HepG2 (cell line): ENCODE data around the gene ZMYND8. TPM values are rescaled to one million over a fixed set of nuclear protein-coding genes. Genes with fewer than 3 reads are reported as not detected.
A peak's percentile ranks its signal among the peaks of the same experiment; 100 is the strongest.

Source experiments
- HMG20B ChIP-seq: conservative IDR thresholded peaks from 2 replicates; pipeline ENCODE4 v1.6.1; 2016; ENCODE audit warnings: missing genetic modification reagents, missing compliant biosample characterization
- IRF2 ChIP-seq: IDR thresholded peaks from 2 replicates; pipeline ENCODE4 v1.6.1; 2018; ENCODE audit warnings: missing genetic modification reagents, missing compliant biosample characterization
- KDM3A ChIP-seq: IDR thresholded peaks from 2 replicates; pipeline ENCODE4 v1.6.1; 2018; ENCODE audit warnings: low read depth, missing compliant biosample characterization
- KDM4B ChIP-seq: sonication (generic); formaldehyde crosslinking; IDR thresholded peaks from 2 replicates; pipeline ENCODE4 v1.4.0; 2020; ENCODE audit warnings: missing genetic modification reagents
- MXD4 ChIP-seq: IDR thresholded peaks from 2 replicates; pipeline ENCODE4 v1.6.1; 2016; ENCODE audit warnings: mild to moderate bottlenecking, missing biosample characterization, missing genetic modification reagents
- NFE2 ChIP-seq: sonication (generic); formaldehyde crosslinking; IDR thresholded peaks from 2 replicates; pipeline ENCODE4 v1.4.0; 2020; ENCODE audit warnings: missing genetic modification reagents
- NR2F6 ChIP-seq, 2 experiments: IDR thresholded peaks; 2 replicates each; pipeline ENCODE4 v1.6.1; 2016; ENCODE audit warnings: antibody characterized with exemption in 1 of 2, mild to moderate bottlenecking in 1 of 2
- RAD21 ChIP-seq: fragments of 450-650 bp; formaldehyde crosslinking; IDR thresholded peaks from 2 replicates; pipeline ENCODE4 v1.5.0; 2020; ENCODE audit warnings: mild to moderate bottlenecking
- RARA ChIP-seq: IDR thresholded peaks from 2 replicates; pipeline ENCODE4 v1.6.1; 2016; ENCODE audit warnings: missing genetic modification reagents, missing compliant biosample characterization
- SIX4 ChIP-seq: sonication (generic); formaldehyde crosslinking; IDR thresholded peaks from 2 replicates; pipeline ENCODE4 v1.4.0; 2020; ENCODE audit warnings: missing genetic modification reagents
- SMAD9 ChIP-seq: sonication (generic); formaldehyde crosslinking; IDR thresholded peaks from 2 replicates; pipeline ENCODE4 v1.5.1; 2020; ENCODE audit warnings: mild to moderate bottlenecking, missing genetic modification reagents
- SOX13 ChIP-seq, 3 experiments: fragments of 450-650 bp in 1 of 3; sonication (generic) in 1 of 3; formaldehyde crosslinking in 1 of 3; IDR thresholded peaks in 2 of 3; conservative IDR thresholded peaks in 1 of 3; 2 replicates each; pipeline versions ENCODE4 v1.5.0 to v1.6.1; 2016 to 2020; ENCODE audit warnings: antibody characterized with exemption in 1 of 3, mild to moderate bottlenecking in 1 of 3, missing compliant biosample characterization in 1 of 3, missing genetic modification reagents in 1 of 3, moderate library complexity in 1 of 3
- ZBTB7B ChIP-seq: sonication (generic); formaldehyde crosslinking; IDR thresholded peaks from 2 replicates; pipeline ENCODE4 v1.4.0; 2020; ENCODE audit warnings: missing genetic modification reagents
- ZMYM2 ChIP-seq: sonication (generic); formaldehyde crosslinking; IDR thresholded peaks from 2 replicates; pipeline ENCODE4 v1.8.0; 2022; ENCODE audit warnings: mild to moderate bottlenecking, missing genetic modification reagents
- ZNF160 ChIP-seq: sonication (generic); formaldehyde crosslinking; IDR thresholded peaks from 2 replicates; pipeline ENCODE4 v1.8.0; 2022; ENCODE audit warnings: mild to moderate bottlenecking, inconsistent platforms, missing genetic modification reagents
- ZNF225 ChIP-seq: sonication (generic); formaldehyde crosslinking; IDR thresholded peaks from 2 replicates; pipeline ENCODE4 v1.4.0; 2020; ENCODE audit warnings: mild to moderate bottlenecking, missing genetic modification reagents
- ZNF614 ChIP-seq: IDR thresholded peaks from 2 replicates; pipeline ENCODE4 v1.6.1; 2018; ENCODE audit warnings: missing biosample characterization, missing genetic modification reagents, inconsistent platforms, borderline replicate concordance
- polyA plus RNA-seq, 8 experiments: library from polyadenylated mRNA; depleted of rRNA in 3 of 8; stranded (reverse) in 7 of 8; unstranded in 1 of 8; fragments of >200 nt; fragmentation: Illumina TruSeq in 4 of 8; extraction: Trizol in 4 of 8; gene quantifications; 2 replicates each; pipeline versions ENCODE4 v1.2.1 to v1.2.3, GENCODE V29; 2011 to 2016; ENCODE audit warnings: low read depth in 4 of 8, missing spikeins in 1 of 8, mixed read lengths in 1 of 8; ENCODE audit not compliant: insufficient read depth in 1 of 8
- total RNA-seq, 5 experiments: library from RNA; depleted of rRNA; stranded (reverse); fragments of >200 nt; fragmentation: Illumina TruSeq; extraction: Trizol; gene quantifications; 2 replicates each; pipeline ENCODE4 v1.2.3, GENCODE V29; 2016; ENCODE audit warnings: low read depth in 1 of 5
- TF ChIP-seq, protein P1 (sequence below): IDR thresholded peaks from 2 replicates; pipeline ENCODE4 v1.6.1; 2012; ENCODE audit warnings: inconsistent platforms
- TF ChIP-seq, protein P2 (sequence below): sonication (generic); IDR thresholded peaks from 2 replicates; pipeline ENCODE4 v1.6.1; 2016; ENCODE audit warnings: low read depth, borderline replicate concordance
- TF ChIP-seq, protein P3 (sequence below): sonication (generic); formaldehyde crosslinking; IDR thresholded peaks from 2 replicates; pipeline ENCODE4 v1.8.0; 2023; ENCODE audit warnings: mild to moderate bottlenecking, missing genetic modification reagents
- TF ChIP-seq, protein P4 (sequence below): sonication (generic); formaldehyde crosslinking; IDR thresholded peaks from 2 replicates; pipeline ENCODE4 v1.8.1; 2023; ENCODE audit warnings: mild to moderate bottlenecking, moderate library complexity, missing genetic modification reagents
- TF ChIP-seq, protein P5 (sequence below): fragments of 450-650 bp; IDR thresholded peaks from 2 replicates; pipeline ENCODE4 v1.6.1; 2016

The ZMYND8 gene
- total and polyA plus RNA-seq, 2 of the 13 experiments (the other 11 are each of a cell fraction or from before 2014, with no cell fraction given): 53.9 to 84.7 TPM

DNA sequence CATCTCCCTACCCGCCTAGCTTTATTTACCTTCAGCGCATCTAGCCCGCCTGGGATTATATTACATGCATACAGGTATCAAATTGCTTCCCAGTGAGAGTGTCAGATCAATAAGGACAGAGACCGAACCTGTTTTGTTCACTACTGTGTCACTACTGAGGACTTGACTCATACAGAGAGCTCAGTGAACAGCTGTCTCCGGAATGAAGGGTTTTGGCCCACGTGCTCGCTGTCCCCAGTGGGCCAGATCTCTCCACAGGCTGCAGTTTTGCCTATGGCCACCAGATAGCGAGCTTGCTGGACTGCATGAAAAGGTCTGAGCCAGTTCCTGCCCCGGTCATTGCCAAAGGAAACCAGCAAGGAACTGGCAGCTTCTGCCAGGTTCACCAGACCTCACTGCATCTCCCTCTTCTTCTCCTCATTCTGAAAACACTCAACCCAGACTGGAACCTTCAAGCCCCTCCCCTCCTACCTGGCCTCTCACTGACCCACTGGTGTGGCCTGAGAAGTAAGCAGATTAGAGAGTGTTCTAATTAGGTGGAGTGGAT lies 150.8 kb downstream of the ZMYND8 start (continued):
- TF ChIP-seq RARA (CRISPR knock-in tag) (peak; percentile 33; the same call in 1 of the 2 replicates), ZNF160 (CRISPR knock-in tag) (no peak), NR2F6 (IDR thresholded peaks at IDR 0.05) (no peak), NR2F6 (CRISPR knock-in tag; IDR thresholded peaks at IDR 0.05) (0 out of 2 replicates have a peak, but pooled peaks have one; percentile 38), ZNF614 (CRISPR knock-in tag) (0 out of 2 replicates have a peak, but pooled peaks have one; percentile 47), IRF2 (CRISPR knock-in tag) (0 out of 2 replicates have a peak, but pooled peaks have one; percentile 16), SIX4 (peak; percentile 45; the same call in 1 of the 2 replicates), MXD4 (CRISPR knock-in tag) (0 out of 2 replicates have a peak, but pooled peaks have one; percentile 44), ZMYM2 (0 out of 2 replicates have a peak, but pooled peaks have one; percentile 47), KDM3A (CRISPR knock-in tag) (peak; percentile 21; the same call in 1 of the 2 replicates), SOX13 (IDR thresholded peaks at IDR 0.05) (no peak), SOX13 (CRISPR knock-in tag; conservative IDR thresholded peaks at IDR 0.05 in 1 of 2, IDR thresholded peaks at IDR 0.05 in 1 of 2) (peak in 1 of 2 experiments; percentile 36; a peak in 1 of 4 replicates), RAD21 (CRISPR knock-in tag) (peak; percentile 72), ZBTB7B (CRISPR knock-in tag) (no peak), ZNF225 (CRISPR knock-in tag) (no peak), HMG20B (CRISPR knock-in tag) (0 out of 2 replicates have a peak, but pooled peaks have one; percentile 7), SMAD9 (peak; percentile 56; the same call in 1 of the 2 replicates), NFE2 (no peak), KDM4B (CRISPR knock-in tag) (no peak)
- TF ChIP-seq, protein P1, sequence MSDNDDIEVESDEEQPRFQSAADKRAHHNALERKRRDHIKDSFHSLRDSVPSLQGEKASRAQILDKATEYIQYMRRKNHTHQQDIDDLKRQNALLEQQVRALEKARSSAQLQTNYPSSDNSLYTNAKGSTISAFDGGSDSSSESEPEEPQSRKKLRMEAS: peak; percentile 57; the same call in 1 of the 2 replicates
- TF ChIP-seq, protein P2, sequence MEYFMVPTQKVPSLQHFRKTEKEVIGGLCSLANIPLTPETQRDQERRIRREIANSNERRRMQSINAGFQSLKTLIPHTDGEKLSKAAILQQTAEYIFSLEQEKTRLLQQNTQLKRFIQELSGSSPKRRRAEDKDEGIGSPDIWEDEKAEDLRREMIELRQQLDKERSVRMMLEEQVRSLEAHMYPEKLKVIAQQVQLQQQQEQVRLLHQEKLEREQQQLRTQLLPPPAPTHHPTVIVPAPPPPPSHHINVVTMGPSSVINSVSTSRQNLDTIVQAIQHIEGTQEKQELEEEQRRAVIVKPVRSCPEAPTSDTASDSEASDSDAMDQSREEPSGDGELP: peak; percentile 80; the same call in 1 of the 2 replicates
- TF ChIP-seq, protein P3, sequence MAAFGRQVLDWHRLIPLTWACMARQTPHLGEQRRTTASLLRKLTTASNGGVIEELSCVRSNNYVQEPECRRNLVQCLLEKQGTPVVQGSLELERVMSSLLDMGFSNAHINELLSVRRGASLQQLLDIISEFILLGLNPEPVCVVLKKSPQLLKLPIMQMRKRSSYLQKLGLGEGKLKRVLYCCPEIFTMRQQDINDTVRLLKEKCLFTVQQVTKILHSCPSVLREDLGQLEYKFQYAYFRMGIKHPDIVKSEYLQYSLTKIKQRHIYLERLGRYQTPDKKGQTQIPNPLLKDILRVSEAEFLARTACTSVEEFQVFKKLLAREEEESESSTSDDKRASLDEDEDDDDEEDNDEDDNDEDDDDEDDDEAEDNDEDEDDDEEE (CRISPR knock-in tag): 0 out of 2 replicates have a peak, but pooled peaks have one; percentile 20
- TF ChIP-seq, protein P4, sequence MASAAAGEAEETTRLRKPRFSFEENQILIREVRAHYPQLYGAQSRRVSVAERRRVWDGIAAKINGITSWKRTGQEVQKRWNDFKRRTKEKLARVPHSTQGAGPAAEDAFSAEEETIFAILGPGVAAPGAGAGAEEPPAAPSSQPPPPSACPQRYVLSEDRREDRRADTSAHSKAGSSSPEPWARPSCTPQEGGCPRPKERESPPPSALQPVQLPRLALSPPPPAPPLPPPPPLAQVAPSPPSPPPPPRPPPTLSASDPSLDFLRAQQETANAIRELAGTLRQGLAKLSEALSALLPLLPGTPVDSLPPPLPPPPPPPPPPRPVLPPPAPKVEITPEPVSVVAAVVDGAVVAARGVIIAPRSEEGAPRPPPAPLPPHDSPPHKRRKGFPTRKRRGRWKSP (CRISPR knock-in tag): no peak
- TF ChIP-seq, protein P5, sequence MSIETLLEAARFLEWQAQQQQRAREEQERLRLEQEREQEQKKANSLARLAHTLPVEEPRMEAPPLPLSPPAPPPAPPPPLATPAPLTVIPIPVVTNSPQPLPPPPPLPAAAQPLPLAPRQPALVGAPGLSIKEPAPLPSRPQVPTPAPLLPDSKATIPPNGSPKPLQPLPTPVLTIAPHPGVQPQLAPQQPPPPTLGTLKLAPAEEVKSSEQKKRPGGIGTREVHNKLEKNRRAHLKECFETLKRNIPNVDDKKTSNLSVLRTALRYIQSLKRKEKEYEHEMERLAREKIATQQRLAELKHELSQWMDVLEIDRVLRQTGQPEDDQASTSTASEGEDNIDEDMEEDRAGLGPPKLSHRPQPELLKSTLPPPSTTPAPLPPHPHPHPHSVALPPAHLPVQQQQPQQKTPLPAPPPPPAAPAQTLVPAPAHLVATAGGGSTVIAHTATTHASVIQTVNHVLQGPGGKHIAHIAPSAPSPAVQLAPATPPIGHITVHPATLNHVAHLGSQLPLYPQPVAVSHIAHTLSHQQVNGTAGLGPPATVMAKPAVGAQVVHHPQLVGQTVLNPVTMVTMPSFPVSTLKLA: peak; percentile 23; the same call in 1 of the 2 replicates
